ENCODE measurements around the gene DHX34. TPM values are rescaled to one million over a fixed set of nuclear protein-coding genes. Genes with fewer than 3 reads are reported as not detected.

DHX34 gene
- total RNA-seq, 4 donors from 2014 or later = 10.7 to 20.8 (median 17.7) TPM

DNA sequence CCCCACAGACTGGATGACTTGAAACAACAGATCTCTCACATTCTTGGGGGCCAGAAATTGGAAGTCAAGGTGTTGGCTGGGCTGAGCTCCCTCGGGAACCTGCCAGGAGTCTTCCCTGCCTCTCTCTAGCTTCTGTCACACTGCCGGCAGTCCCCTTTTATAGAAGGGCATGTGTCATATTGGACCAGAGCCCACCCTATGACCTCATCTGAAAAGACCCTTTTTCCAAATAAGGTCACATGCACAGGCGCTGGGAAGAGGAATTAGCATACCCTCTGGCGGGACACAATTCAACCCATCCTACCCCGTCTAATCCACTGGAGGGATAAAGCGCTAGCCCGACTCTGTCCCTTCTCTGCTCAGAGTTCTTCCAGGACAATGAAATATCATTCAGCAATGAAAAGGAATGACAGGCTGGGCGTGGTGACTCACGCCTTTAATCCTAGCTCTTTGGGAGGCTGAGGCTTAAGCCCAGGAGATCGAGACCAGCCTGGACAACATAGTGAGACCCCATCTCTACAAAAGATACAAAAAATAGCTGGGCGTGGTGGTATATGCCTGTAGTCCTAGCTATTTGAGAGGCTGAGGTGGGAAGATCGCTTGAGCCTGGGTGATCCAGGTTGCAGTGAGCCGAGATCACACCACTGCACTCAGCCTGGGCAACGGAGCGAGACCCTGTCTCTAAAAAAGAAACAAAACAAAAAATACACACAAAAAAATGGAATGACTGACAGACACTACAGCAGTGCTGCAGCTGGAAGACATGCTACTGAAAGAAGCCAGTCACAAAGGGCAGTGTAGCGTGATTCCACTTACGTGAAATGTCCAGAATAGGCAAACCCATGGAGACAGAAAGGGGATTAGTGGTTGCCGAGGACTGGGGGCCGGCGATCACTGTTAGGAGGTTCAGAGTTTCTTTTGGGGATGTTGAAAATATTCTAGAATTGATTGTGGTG, 41.7 kb downstream of the DHX34 start:
- intact Hi-C loops (cut with DNase I) = no loop called here
- Histone ChIP-seq H3K27ac (no peak overlapping the region), H3K4me3 (no peak overlapping the region), H3K36me3 (no peaks in the 10 kb centered on the region), H3K9me3 (no peaks in the 10 kb centered on the region), H3K4me1 (no peaks in the 10 kb centered on the region), H3K27me3 (no peaks in the 10 kb centered on the region)
- no peak for DNase-seq
- WGBS, 2 donors = 58 to 69% methylated on average over 16 to 18 of the region's 20 CpGs
- TF ChIP-seq, protein P1, sequence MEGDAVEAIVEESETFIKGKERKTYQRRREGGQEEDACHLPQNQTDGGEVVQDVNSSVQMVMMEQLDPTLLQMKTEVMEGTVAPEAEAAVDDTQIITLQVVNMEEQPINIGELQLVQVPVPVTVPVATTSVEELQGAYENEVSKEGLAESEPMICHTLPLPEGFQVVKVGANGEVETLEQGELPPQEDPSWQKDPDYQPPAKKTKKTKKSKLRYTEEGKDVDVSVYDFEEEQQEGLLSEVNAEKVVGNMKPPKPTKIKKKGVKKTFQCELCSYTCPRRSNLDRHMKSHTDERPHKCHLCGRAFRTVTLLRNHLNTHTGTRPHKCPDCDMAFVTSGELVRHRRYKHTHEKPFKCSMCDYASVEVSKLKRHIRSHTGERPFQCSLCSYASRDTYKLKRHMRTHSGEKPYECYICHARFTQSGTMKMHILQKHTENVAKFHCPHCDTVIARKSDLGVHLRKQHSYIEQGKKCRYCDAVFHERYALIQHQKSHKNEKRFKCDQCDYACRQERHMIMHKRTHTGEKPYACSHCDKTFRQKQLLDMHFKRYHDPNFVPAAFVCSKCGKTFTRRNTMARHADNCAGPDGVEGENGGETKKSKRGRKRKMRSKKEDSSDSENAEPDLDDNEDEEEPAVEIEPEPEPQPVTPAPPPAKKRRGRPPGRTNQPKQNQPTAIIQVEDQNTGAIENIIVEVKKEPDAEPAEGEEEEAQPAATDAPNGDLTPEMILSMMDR (IDR thresholded peaks at IDR 0.05) = no peak
- TF ChIP-seq POLR2A (IDR thresholded peaks at IDR 0.05) = no peak

DNA sequence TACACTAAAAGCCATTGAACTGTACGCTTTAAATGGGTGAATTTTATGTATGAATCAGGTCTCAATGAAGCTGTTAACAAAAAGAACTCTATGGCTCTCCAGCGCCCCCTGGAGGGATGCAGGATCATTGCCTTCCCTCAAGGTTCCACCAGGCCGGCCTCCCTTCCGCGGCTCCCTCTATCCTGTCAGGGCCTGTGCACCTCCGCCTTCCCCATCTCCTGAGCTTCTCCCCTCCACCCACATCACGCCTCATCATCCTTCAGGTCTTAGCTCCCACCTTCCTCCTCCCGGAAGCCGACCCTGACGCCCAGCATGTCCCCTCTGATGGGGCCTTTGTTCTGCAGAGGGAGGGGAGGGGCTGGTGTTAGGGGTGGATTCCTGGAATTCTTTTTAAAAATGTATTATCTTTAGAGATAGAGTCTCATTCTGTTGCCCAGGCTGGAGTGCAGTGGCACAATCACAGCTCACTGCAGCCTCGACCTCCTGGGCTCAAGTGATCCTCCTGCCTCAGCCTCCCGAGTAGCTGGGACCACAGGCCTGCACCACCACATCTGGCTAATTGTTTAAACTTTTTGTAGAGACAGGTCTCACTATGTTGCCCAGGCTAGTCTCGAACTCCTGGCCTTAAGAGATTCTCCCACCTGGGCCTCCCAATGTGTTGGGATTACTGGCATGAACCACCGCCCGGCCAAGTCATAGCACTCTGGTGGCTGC, 42.6 kb downstream of the DHX34 start:
- intact Hi-C loops (cut with DNase I) = no loop called here
- Histone ChIP-seq H3K27me3 (no peaks in the 10 kb centered on the region), H3K36me3 (no peaks in the 10 kb centered on the region), H3K4me1 (no peaks in the 10 kb centered on the region), H3K9me3 (no peaks in the 10 kb centered on the region), H3K4me3 (no peak overlapping the region), H3K27ac (no peak overlapping the region)
- peak; percentile 21 for DNase-seq
- TF ChIP-seq POLR2A (IDR thresholded peaks at IDR 0.05) = no peak
- TF ChIP-seq, protein P1 (IDR thresholded peaks at IDR 0.05) = peak; percentile 68 to 91 (median 82)
- 30 to 33% methylated on average over 11 to 15 of the region's 15 CpGs for WGBS, 2 donors

DNA sequence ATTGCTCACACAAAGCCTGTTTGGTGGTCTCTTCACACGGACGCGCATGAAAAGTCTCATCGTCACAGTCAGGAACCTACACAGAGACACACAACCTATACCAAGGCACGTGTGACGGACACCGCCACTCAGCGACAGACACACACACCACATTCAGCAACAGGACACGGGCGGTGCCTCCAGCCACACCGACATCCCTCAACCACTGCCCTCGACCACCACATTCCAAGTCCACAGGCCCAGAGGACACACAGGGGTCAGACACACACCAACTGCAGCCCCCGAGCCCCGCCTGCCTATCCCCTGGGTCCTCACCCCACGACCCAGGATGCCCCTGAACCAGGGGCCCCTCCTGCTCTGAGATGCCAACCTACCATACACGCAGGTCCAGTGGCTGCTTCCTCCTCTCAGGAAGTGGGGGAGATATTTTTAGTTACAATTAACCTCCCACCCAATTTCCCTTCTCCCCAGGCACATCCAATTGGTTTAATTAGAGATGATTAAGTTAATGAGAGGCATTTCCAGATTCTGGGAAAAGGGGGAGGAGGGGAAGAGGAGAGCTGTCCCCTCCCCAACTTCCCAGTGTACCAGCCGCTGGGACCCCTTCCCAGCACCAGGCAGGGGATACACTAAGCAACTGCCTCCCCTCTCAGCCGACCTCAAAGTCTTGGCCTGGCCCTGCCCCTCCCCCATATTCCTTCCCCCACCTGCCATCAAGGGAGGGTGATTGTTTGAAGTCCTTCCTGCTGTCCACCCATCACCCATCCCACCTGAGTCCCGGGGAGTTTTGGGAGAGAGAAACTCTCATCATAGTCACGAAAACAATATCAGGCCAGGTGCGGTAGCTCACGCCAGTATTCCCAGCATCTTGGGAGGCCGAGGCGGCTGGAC, 49.8 kb downstream of the DHX34 start:
- Histone ChIP-seq H3K4me3 (no peak overlapping the region), H3K27me3 (peaks cover 0 to 7% (median 0%) of the 10 kb centered on the region in 4 donors), H3K27ac (no peak overlapping the region), H3K9me3 (no peaks in the 10 kb centered on the region), H3K4me1 (no peaks in the 10 kb centered on the region), H3K36me3 (no peaks in the 10 kb centered on the region)
- no peak for TF ChIP-seq POLR2A (IDR thresholded peaks at IDR 0.05)
- TF ChIP-seq, protein P1 (IDR thresholded peaks at IDR 0.05) = no peak
- intact Hi-C loops (cut with DNase I) = no loop called here
- no peak for DNase-seq
- 41 to 44% methylated on average over 6 to 16 of the region's 24 CpGs for WGBS, 2 donors

DNA sequence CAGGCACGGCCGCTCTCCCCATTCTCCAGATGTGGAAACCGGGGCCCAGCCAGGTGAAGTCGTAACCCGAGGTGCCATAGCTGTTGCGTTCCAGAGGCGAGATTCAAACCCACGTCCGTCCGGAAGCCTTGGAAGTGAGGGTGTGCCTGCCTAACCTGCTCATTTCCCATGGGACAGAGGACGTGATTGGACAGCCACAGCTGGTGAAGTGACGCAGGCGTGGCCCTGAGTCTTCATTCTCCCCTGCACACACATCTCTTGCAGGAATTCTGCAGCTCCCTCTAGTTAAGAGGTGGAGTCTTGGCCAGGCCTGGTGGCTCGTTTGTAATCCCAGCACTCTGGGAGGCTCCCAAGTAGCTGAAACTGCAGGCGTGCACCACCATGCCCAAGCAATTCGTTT, 53.4 kb downstream of the DHX34 start:
- H3K9me3 ChIP-seq = no peaks in the 10 kb centered on the region
- H3K4me1 ChIP-seq = peaks cover 0 to 5% (median 0%) of the 10 kb centered on the region in 3 donors
- H3K4me3 ChIP-seq = no peak overlapping the region
- TF ChIP-seq POLR2A (IDR thresholded peaks at IDR 0.05) = no peak
- TF ChIP-seq, protein P1 (IDR thresholded peaks at IDR 0.05) = no peak
- 67 to 83% methylated on average over 8 to 9 of the region's 16 CpGs for WGBS, 2 donors
- H3K27me3 ChIP-seq = peaks cover 0 to 42% (median 0%) of the 10 kb centered on the region in 4 donors
- no peak for DNase-seq
- H3K27ac ChIP-seq = no peak overlapping the region
- H3K36me3 ChIP-seq = no peaks in the 10 kb centered on the region
- intact Hi-C loops (cut with DNase I) = loop anchor here (10.0 kb wide), 1 partner anchor 108 kb away; no protein-coding TSS in a partner anchor

Data from esophagus squamous epithelium (tissue), 5 donors.